GM18507 (cell line): Measurements from ENCODE around the gene INTS15.
A peak's percentile ranks its signal among the peaks of the same experiment; 100 is the strongest.

ENCODE experiments used
- DNase-seq: peaks from one replicate; pipeline ENCODE4 v3.0.0; 2011; ENCODE audit warnings: low read depth; ENCODE audit not compliant: insufficient read length; ENCODE audit errors: extremely low spot score
- FAIRE-seq: peaks from 2 replicates; lab custom pipeline; 2011; peaks lifted over from hg19 to GRCh38; lab: Jason Lieb, UNC

Gene INTS15

GRCh38 chr7:6589829-6590644 lies at the start of gene INTS15:
Gene INTS15, plus strand, starts transcription at chr7:6590021. Its CDS starts 263 bp downstream, at chr7:6590284.
- FAIRE-seq, result peak; percentile 76
- DNase-seq, result peak; percentile 80

- no peak for DNase-seq
- FAIRE-seq, result no peak
These were observed 47.5 kb upstream of the INTS15 start for GRCh38 chr7:6542368-6542767.

GRCh38 chr7:6545398-6546126 lies 44.3 kb upstream of the INTS15 start:
- no peak for DNase-seq
- FAIRE-seq, result no peak

- no peak for DNase-seq
- no peak for FAIRE-seq
These were observed 43.1 kb upstream of the INTS15 start for GRCh38 chr7:6546498-6547251.

- DNase-seq, result no peak
- no peak for FAIRE-seq
These were observed 42.4 kb upstream of the INTS15 start for GRCh38 chr7:6547400-6547799.

- DNase-seq (no peak), FAIRE-seq (no peak)
These were observed 38.8 kb upstream of the INTS15 start, which contains the start of gene GRID2IP for GRCh38 chr7:6551016-6551511. Gene GRID2IP, minus strand, starts transcription at chr7:6551461. Its CDS starts 25 bp downstream, at chr7:6551436.

- no peak for FAIRE-seq
- DNase-seq, result no peak
These were observed 36.3 kb upstream of the INTS15 start for GRCh38 chr7:6553448-6554044.

- no peak for FAIRE-seq
- no peak for DNase-seq
These were observed 35.0 kb upstream of the INTS15 start for GRCh38 chr7:6554848-6555247.

- DNase-seq (no peak), FAIRE-seq (no peak)
These were observed 33.6 kb upstream of the INTS15 start for GRCh38 chr7:6556196-6556595.

- no peak for FAIRE-seq
- no peak for DNase-seq
These were observed 31.0 kb upstream of the INTS15 start for GRCh38 chr7:6558837-6559236.

- FAIRE-seq (no peak), DNase-seq (no peak)
These were observed 29.9 kb upstream of the INTS15 start for GRCh38 chr7:6559896-6560295.

GRCh38 chr7:6562106-6562505 lies 27.7 kb upstream of the INTS15 start:
- no peak for FAIRE-seq
- DNase-seq, result no peak

- DNase-seq (no peak), FAIRE-seq (no peak)
These were observed 25.7 kb upstream of the INTS15 start for GRCh38 chr7:6563936-6564770.

GRCh38 chr7:6565655-6566054 lies 24.2 kb upstream of the INTS15 start:
- FAIRE-seq, result no peak
- no peak for DNase-seq

- DNase-seq (no peak), FAIRE-seq (no peak)
These were observed 21.9 kb upstream of the INTS15 start for GRCh38 chr7:6567886-6568285.

GRCh38 chr7:6571160-6571779 lies 18.6 kb upstream of the INTS15 start:
- FAIRE-seq (no peak), DNase-seq (no peak)

- FAIRE-seq (no peak), DNase-seq (no peak)
These were observed 14.4 kb upstream of the INTS15 start for GRCh38 chr7:6575281-6576023.
